Psoas muscle (tissue), 8 donors: Measurements from ENCODE around the gene TTBK1. TPM values are rescaled to one million over a fixed set of nuclear protein-coding genes. Genes with fewer than 3 reads are reported as not detected.

ENCODE experiments used
- ATAC-seq, 4 donors: fragments of 200-7000 bp; cut with Tn5 transposase; one replicate each; pipeline ENCODE4 v1.9.1; 2020; ENCODE audit warnings: moderate library complexity in 3 of 4, mild to moderate bottlenecking in 2 of 4
- DNase-seq, 2 donors: peaks; one replicate each; pipeline ENCODE4 v3.0.0-alpha.2; 2020
- H3K27ac ChIP-seq: fragments of 200-600 bp; one replicate; pipeline ENCODE4 v1.8.0; 2022
- H3K27me3 ChIP-seq, 3 donors: fragments of 200-600 bp in 1 of 3; one replicate each; pipeline versions ENCODE4 v1.6.1 to v1.8.0; 2013 to 2022; ENCODE audit warnings: low read length in 2 of 3, mild to moderate bottlenecking in 2 of 3, moderate library complexity in 1 of 3; ENCODE audit not compliant: insufficient read depth in 3 of 3
- H3K36me3 ChIP-seq, 2 donors: fragments of 200-600 bp in 1 of 2; one replicate each; pipeline versions ENCODE4 v1.6.1 to v1.8.0; 2013 to 2022; ENCODE audit warnings: low read depth in 1 of 2, mild to moderate bottlenecking in 1 of 2, moderate library complexity in 1 of 2; ENCODE audit not compliant: insufficient read depth in 1 of 2
- H3K4me1 ChIP-seq: fragments of 200-600 bp; one replicate; pipeline ENCODE4 v1.8.0; 2022
- H3K4me3 ChIP-seq: fragments of 200-600 bp; one replicate; pipeline ENCODE4 v1.8.0; 2022; ENCODE audit warnings: mild to moderate bottlenecking
- H3K9me3 ChIP-seq: fragments of 200-600 bp; one replicate; pipeline ENCODE4 v1.8.0; 2022
- WGBS, 3 donors: extraction: QIAGEN DNeasy Blood & Tissue Kit; methylation state at CpG; one replicate each; pipeline versions ENCODE4 v1.1.6 to v1.1.7; 2013; 5-methylcytosine and 5-hydroxymethylcytosine counted together
- intact Hi-C, 2 donors: fragments of 100-400 bp; cut with DNase I; formaldehyde crosslinking; loops; one replicate each; pipeline versions ENCODE4 v1.11.0 to v1.14.2; 2022
- polyA plus RNA-seq, 3 donors: library from polyadenylated mRNA; stranded (reverse); fragments of 200-250 nt; gene quantifications; one replicate each; pipeline ENCODE4 v1.2.3, GENCODE V29; 2013
- total RNA-seq, 4 donors: library from RNA; stranded (reverse); fragmentation: NEBNext Ultra II Directional in 2 of 4; extraction: Animal tissue kit (Norgen Biotek cat#: 25700) in 2 of 4; gene quantifications; one replicate each; pipeline versions ENCODE4 v1.2.1 to v1.2.4, GENCODE V29; 2021 to 2023
- TF ChIP-seq, protein P1 (sequence below): fragments of 200-600 bp; IDR thresholded peaks from one replicate; pipeline ENCODE4 v1.8.0; 2022; ENCODE audit warnings: antibody characterized with exemption
- donor health status: healthy with polysubstance abuse.
- donor health status: DM: no; HTN: no; CAD: no; lungs with moderate emphysema.
- donor health status: Bipolar disorder and iron deficiency.
- donor health status: healthy.
- donor health status: DM: yes; HTN: yes; CAD: no.
- donor health status: DM: no; HTN: no; CAD: no.
- donor health status: DM: no; HTN: no; CAD: no.
- donor health status: DM: yes; HTN: yes; CAD: no.

Gene TTBK1
- total and polyA plus RNA-seq, 7 donors = 0.01 to 0.03 TPM; not detected in 5

GRCh38 chr6:43268355-43268700, 25.0 kb downstream of the TTBK1 start:
- 57 to 68% (median 65%) methylated on average over 3 of the region's 3 CpGs for WGBS, 3 donors
- H3K36me3 ChIP-seq = no peaks in the 10 kb centered on the region
- H3K4me1 ChIP-seq = peaks cover 5% of the 10 kb centered on the region
- intact Hi-C loops = loop anchor here in 1 of 2 donors (5.0 kb wide), 1 partner anchor 64 kb away; no protein-coding TSS in a partner anchor
- H3K9me3 ChIP-seq = no peaks in the 10 kb centered on the region
- ATAC-seq (no peak), DNase-seq (no peak)
- H3K27ac ChIP-seq = no peak overlapping the region
- no peak overlapping the region for H3K4me3 ChIP-seq
- peaks cover 0 to 18% (median 4%) of the 10 kb centered on the region in 3 donors for H3K27me3 ChIP-seq
- TF ChIP-seq, protein P1, sequence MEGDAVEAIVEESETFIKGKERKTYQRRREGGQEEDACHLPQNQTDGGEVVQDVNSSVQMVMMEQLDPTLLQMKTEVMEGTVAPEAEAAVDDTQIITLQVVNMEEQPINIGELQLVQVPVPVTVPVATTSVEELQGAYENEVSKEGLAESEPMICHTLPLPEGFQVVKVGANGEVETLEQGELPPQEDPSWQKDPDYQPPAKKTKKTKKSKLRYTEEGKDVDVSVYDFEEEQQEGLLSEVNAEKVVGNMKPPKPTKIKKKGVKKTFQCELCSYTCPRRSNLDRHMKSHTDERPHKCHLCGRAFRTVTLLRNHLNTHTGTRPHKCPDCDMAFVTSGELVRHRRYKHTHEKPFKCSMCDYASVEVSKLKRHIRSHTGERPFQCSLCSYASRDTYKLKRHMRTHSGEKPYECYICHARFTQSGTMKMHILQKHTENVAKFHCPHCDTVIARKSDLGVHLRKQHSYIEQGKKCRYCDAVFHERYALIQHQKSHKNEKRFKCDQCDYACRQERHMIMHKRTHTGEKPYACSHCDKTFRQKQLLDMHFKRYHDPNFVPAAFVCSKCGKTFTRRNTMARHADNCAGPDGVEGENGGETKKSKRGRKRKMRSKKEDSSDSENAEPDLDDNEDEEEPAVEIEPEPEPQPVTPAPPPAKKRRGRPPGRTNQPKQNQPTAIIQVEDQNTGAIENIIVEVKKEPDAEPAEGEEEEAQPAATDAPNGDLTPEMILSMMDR = no peak

DNA sequence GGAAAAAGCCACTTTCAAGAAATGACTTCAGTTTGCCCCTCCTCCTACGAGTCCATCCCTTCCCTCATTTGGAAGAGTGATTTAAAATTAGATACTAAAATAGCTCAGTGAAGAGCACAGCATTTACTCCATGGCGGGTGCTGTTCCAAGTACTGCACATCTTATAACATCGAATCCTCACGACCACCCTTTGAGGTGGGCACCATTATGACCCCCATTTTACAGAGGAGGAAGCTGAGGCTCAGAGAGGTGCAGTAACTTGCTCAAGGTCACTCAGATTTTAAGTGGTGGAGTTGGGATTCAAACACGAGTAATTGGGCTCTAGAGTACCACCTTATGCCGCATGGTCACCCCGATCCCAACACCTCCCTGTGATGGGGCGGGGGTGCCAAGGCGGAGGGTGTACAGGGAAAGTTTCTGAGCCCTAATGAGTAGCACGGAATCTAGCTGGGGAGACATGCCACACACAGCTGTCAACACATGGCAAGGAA, 25.5 kb downstream of the TTBK1 start:
- no peak for DNase-seq
- 62 to 68% (median 64%) methylated on average over 10 of the region's 10 CpGs for WGBS, 3 donors
- no peak for ATAC-seq
- H3K27ac ChIP-seq = no peak overlapping the region
- intact Hi-C loops = loop anchor here in 1 of 2 donors (5.0 kb wide), 1 partner anchor 63 kb away; no protein-coding TSS in a partner anchor
- TF ChIP-seq, protein P1 = no peak
- H3K9me3 ChIP-seq = no peaks in the 10 kb centered on the region
- peaks cover 5% of the 10 kb centered on the region for H3K4me1 ChIP-seq
- H3K27me3 ChIP-seq = peaks cover 0 to 19% (median 4%) of the 10 kb centered on the region in 3 donors
- peak overlapping the region; percentile 56 for H3K4me3 ChIP-seq
- no peaks in the 10 kb centered on the region for H3K36me3 ChIP-seq

GRCh38 chr6:43269273-43270007, 26.2 kb downstream of the TTBK1 start:
- peak; percentile 13 to 62 (median 32) for ATAC-seq
- no peaks in the 10 kb centered on the region for H3K36me3 ChIP-seq
- no peaks in the 10 kb centered on the region for H3K9me3 ChIP-seq
- peaks cover 5% of the 10 kb centered on the region for H3K4me1 ChIP-seq
- WGBS, 3 donors = 4 to 6% (median 4%) methylated on average over 39 to 44 of the region's 44 CpGs
- peak overlapping the region; percentile 56 for H3K4me3 ChIP-seq
- H3K27ac ChIP-seq = no peak overlapping the region
- peak in 1 of 2 donors; percentile 41 for DNase-seq
- intact Hi-C loops = loop anchor here in 1 of 2 donors (5.0 kb wide), 1 partner anchor 63 kb away; no protein-coding TSS in a partner anchor
- TF ChIP-seq, protein P1 = no peak
- peaks cover 0 to 23% (median 9%) of the 10 kb centered on the region in 3 donors for H3K27me3 ChIP-seq

- no peak overlapping the region for H3K27ac ChIP-seq
- H3K27me3 ChIP-seq = peaks cover 0 to 41% (median 16%) of the 10 kb centered on the region in 3 donors
- TF ChIP-seq, protein P1 = no peak
- no peak overlapping the region for H3K4me3 ChIP-seq
- DNase-seq (no peak), ATAC-seq (no peak)
- H3K9me3 ChIP-seq = no peaks in the 10 kb centered on the region
- intact Hi-C loops = no loop called here
- H3K4me1 ChIP-seq = peaks cover 5% of the 10 kb centered on the region
- no peaks in the 10 kb centered on the region for H3K36me3 ChIP-seq
- 87 to 91% (median 89%) methylated on average over 8 of the region's 8 CpGs for WGBS, 3 donors
These were observed 28.0 kb downstream of the TTBK1 start for GRCh38 chr6:43271103-43271815.
